DMS153 (cell line): Measurements from ENCODE around the gene COMT.
"Not testable (repeated sequence)": the region's sequence is repeated elsewhere in the genome, so short reads cannot be mapped to it uniquely, and the experiment has no call there.

Experiments
- DNase-seq: peaks from one replicate; lab custom pipeline; 2025; lab: John Stamatoyannopoulos, UW

COMT gene

DNA sequence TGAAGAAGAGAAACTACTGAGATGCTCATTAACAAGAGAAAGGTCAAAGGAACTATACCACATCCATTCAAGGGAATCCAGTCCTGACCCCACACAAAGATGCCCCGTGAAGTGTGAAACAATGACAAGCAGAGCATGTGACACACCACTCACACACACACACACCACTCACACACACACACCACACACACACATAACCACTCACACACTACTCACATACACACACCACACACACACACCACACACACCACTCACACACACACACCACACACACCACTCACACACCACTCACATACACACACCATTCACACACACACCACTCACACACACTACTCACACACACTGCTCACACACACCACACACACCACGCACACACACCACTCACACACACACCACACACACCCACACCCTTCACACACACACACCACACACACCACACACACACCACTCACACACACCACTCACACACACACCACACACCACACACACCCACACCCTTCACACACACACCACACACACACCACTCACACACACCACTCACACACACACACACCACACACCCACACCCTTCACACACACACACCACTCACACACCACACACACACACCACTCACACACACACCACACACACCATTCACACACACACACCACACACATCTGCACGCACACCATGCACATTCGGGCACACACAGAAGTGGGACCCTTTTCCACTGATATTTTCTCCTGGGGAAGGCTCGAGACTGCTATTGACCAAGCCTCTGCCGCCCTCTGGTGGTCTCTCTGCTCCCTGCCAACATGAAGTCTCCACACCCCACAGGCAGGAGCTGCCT is 32.0 kb upstream of the COMT start:
- DNase-seq = peak; percentile 24

- no peak for DNase-seq
Measured at GRCh38 chr22:19910180-19910744, 31.3 kb upstream of the COMT start.

DNA sequence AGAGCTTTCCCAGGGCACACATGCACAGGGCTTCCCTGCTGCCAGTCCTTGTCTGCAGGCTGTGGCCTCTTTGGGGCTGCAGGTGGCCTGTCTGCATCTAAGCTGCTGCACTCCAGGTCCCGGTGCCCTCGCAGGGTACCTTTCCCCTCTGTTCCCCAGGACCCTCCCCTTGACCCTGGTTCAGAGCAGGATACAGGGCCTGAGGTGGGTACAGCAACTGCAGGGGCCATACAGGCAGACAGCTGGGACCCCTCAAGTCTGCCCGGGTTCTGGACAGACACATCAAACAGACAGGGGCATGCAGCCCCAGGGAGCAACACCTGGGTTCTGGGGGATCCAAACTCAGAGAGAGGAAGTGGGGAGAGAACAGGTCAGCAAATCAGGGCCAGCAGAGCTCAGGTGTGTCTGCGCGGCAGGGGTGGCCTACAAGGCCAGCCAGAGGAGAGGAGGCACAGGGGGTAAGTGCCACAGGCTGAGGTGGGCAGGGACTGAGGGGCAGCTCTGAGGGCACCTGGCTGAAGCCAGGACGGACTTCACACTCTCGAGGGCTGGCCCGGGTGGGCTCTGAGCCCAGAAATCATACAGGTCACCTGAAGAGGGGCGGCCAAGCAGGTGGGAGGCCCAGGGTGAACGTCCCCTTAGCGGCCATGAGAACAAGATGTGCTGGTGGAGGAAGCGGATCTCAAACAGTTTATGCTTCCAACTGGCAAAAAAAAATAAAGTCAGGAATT is 29.9 kb upstream of the COMT start:
- no peak for DNase-seq

- DNase-seq = no peak
Measured at GRCh38 chr22:19912271-19912999, 29.1 kb upstream of the COMT start.

GRCh38 chr22:19913337-19913936 is 28.1 kb upstream of the COMT start:
- no peak for DNase-seq

- no peak for DNase-seq
Measured at GRCh38 chr22:19914201-19914943, 27.2 kb upstream of the COMT start.

- no peak for DNase-seq
Measured at GRCh38 chr22:19915287-19915954, 26.2 kb upstream of the COMT start.

DNA sequence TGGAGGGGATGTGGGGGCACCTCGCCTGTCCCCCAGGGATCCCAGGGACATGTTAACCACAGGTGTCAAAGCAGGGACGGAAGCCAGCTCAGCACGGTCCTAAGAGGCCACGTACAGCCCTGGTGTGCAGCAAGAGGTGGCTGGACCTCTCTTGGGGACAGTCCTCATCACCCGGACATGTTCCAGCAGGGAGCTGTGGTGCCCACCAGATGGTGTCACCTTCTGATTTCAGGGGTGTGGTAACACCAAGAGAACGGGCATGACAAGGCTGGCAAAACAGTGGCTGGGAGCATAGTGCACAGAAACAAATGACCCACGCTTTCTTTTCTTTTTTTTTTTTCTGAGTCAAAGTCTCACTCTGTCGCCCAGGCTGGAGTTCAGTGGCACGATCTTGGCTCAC is 25.6 kb upstream of the COMT start:
- DNase-seq = no peak

GRCh38 chr22:19916941-19917340 is 24.6 kb upstream of the COMT start:
- no peak for DNase-seq

- no peak for DNase-seq
Measured at GRCh38 chr22:19917389-19918138, 24.0 kb upstream of the COMT start.

- DNase-seq = no peak
Measured at GRCh38 chr22:19918332-19919106, 23.1 kb upstream of the COMT start.

GRCh38 chr22:19919701-19920363 is 21.7 kb upstream of the COMT start:
- DNase-seq = no peak

GRCh38 chr22:19921544-19922081 is 20.0 kb upstream of the COMT start:
- DNase-seq = no peak

GRCh38 chr22:19923914-19924513 is 17.6 kb upstream of the COMT start:
- DNase-seq = no peak

DNA sequence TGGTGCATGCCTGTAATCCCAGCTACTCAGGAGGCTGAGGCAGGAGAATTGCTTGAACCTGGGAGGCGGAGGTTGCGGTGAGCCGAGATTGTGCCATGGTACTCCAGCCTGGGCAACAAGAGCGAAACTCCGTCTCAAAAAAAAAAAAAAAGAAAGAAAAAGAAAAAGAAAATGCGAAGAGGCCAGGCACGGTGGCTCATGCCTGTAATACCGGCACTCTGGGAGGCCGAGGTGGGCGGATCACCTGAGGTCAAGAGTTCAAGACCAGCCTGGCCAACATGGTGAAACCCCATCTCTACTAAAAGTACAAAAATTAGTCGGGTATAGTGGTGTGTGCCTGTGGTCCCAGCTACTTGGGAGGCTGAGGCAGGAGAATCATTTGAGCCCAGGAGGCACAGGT is 15.5 kb upstream of the COMT start:
- DNase-seq = not testable (repeated sequence)

DNA sequence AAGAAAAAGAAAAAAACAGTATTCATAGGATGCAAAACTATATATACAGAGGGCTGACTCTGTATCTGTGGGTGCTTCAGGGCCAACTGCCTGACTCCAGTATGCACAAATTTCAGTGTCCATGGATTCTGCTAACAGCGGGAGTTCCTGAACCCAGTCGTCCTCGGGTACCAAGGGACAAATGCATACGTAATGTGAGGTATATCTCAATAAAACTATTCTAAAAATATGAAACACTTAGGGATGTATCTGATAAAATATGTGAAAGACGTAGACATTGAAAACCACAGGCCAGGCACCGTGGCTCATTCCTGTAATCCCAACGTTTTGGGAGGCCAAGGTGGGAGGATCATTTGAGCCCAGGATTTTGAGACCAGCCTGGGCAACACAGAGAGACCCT is 13.9 kb upstream of the COMT start:
- DNase-seq = no peak

DNA sequence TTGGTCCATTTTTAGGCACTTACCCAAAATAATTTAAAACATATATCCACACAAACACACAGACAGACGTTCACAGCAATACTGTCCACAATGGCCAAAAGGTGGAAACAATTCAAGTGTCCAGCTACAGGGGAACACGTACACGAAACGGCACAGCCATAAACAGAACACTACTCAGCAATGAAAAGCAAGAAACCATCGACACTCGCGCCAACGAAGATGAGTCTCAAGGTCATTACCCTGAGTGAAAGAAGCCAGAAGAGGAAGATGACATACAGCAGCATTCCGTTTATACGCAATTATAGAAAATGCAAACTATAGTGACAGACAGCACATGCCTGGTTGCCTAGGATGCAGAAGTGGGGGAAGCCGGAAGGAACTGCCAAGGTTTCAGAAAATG is 13.4 kb upstream of the COMT start:
- no peak for DNase-seq
